SIG-M5 treated with dmso at 0.1 percent for 504 hours (cell line): Measurements from ENCODE around the gene TRIM2.
"Not testable (repeated sequence)": the region's sequence is repeated elsewhere in the genome, so short reads cannot be mapped to it uniquely, and the experiment has no call there.

Experiments
- DNase-seq: peaks from one replicate; lab custom pipeline; 2025; ENCODE audit not compliant: unreplicated experiment; lab: John Stamatoyannopoulos, UW

The TRIM2 gene

GRCh38 chr4:153204247-153204671 is at the start of gene TRIM2:
Gene TRIM2, plus strand, starts transcription at chr4:153204443. Its CDS starts 88 bp downstream, at chr4:153204531.
- DNase-seq: no peak

- no peak for DNase-seq
Measured at GRCh38 chr4:153155686-153156085, 48.6 kb upstream of the TRIM2 start.

- DNase-seq: peak; percentile 87
Measured at GRCh38 chr4:153156263-153156662, 48.0 kb upstream of the TRIM2 start.

DNA sequence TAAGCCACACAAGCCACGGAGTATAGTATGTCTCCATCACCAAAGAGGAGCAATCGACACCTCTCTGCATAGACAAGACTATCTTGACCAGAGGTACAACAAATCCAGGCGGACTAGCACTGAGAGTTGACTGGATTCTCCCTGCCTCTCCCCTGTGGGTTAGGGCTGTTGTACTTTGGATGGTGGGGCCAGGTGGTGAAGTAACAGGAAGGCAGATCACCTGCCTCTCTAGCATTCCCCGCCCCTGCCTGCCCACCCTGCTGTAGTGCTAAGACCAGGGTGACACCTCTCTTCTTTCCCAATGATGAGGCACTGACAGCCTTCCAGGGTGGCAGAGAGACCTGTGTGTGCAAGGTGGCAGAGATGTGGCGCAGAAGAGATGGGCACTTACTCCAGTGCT is 47.5 kb upstream of the TRIM2 start:
- no peak for DNase-seq

DNA sequence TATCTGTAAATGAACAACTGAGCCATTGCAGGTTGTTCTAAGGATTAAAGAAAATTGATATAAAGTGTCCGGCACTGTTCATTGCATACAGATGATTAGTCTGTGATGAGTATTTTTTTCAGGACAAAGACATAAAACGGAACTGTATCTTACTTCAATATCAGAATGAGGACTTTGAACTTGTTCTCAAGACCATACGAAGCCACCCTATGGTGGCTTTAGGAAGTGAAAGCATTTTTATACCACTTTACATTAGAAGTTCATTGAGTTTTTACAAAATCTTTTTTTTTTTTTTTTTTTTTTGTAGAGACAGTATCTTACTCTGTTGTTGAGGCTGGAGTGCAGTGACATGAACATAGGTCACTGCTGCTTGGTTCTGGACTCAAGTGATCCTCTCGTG is 45.2 kb upstream of the TRIM2 start:
- peak; percentile 44 for DNase-seq

DNA sequence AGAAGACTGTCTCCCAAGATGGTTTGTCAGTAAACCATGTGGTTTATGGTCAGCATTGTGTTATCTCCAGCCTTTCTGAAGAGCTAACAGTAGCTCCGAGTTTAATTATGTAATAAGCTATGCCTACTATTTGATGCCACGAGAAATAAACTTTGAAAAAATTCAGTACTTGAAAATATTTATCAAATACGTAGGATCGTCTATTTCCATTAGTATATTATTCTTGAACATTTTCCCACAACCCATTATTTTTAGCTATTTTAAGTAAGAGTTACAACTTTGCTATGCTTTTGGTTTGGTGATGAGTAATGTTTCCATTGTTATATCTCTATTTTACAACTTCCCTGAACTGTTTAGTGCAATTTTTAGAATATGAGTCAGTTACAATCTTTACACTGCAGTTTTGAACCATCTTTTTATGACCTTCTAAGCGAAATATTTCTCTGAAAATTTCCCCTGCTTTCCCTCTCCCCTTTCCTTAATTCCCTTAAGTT is 44.5 kb upstream of the TRIM2 start:
- DNase-seq: peak; percentile 59

DNA sequence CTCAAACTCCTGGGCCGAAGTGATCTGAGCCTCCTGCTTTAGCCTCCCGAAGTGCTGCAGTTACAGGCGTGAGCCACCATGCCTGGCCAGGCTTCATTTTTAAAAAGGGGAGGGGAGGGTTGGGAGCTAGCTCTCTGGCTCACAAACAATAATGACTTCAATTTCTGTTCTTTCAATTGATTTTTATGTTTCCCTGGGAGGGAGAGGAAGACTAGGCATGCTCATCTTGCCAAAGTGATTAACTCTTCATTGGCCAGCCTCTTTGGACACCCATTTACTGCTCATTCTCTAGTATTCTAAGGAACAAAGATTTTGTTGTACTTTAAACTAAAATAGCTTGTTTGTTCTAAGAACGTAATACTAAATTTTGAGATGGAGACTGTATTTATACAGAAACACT is 43.4 kb upstream of the TRIM2 start:
- DNase-seq: no peak

DNA sequence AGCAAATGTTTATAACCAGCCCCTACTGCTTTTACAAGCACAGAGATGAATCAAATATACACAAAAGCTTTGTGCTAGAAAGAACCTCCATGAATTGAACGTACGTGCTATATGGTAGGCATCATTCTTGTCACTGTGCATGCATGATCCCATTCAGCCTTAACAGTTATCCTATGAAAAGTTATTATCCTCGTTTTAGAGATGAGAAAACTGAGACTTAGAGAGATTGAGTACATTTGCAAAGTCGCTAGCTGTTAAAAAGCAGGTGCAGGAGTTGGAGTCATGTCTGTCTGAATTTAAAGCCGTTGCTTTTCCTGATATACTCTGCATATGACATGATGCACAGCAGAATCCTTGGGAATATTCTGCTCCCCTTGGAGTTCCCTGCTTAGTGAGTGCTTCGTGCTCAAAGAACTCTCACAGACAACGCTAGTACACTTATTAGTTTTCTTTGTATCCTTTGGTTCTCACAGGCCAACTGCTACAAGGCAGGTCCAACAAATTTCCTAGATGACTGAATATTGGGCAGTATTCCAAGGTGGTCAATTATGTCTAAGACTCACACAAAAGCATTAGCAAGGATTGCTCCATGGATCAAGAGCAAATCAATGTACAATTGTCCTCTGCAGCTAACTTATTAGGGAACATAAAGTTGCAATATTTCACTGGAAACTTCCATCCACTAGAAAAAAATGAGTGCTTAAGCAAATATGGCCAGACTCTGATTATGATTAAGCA is 42.8 kb upstream of the TRIM2 start:
- DNase-seq: no peak

DNA sequence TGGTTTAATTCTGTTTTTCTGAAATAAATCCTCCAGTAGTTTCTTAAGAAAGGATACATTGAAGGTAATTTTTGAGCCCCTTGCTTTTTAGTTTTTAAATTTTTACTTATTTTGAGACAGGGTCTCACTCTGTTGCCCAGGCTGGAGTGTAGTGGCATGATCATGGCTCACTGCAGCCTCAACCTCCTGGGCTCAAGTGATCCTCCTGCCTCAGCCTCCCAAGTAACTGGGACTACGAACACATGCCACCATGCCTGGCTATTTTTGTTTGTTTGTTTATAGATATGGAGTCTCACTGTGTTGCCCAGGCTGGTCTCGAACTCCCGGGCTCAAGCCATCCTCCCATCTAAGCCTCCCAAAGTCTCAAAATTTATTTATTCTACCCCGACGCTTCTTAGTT is 39.0 kb upstream of the TRIM2 start:
- not testable (repeated sequence) for DNase-seq

GRCh38 chr4:153166716-153167501 is 37.3 kb upstream of the TRIM2 start:
- no peak for DNase-seq

DNA sequence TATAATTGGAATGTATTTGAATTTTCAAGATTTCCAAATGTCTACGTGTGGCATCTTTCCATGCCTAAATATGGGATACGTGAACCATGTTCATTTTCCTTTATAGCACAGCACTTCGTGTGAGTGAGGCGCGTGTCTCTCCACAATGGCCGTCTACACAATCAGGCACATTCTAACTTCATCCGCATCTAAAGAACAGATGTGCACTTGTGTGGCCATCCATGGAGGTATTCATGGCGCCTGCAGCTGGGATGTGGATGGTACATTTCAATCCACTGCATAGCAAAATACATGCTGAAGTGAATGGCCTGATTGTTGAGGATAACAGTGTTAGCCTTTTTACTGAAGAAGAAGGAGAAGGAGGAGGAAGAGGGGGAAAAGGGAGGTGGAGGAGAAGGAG is 34.5 kb upstream of the TRIM2 start:
- no peak for DNase-seq

GRCh38 chr4:153170407-153170806 is 33.8 kb upstream of the TRIM2 start:
- DNase-seq: no peak

DNA sequence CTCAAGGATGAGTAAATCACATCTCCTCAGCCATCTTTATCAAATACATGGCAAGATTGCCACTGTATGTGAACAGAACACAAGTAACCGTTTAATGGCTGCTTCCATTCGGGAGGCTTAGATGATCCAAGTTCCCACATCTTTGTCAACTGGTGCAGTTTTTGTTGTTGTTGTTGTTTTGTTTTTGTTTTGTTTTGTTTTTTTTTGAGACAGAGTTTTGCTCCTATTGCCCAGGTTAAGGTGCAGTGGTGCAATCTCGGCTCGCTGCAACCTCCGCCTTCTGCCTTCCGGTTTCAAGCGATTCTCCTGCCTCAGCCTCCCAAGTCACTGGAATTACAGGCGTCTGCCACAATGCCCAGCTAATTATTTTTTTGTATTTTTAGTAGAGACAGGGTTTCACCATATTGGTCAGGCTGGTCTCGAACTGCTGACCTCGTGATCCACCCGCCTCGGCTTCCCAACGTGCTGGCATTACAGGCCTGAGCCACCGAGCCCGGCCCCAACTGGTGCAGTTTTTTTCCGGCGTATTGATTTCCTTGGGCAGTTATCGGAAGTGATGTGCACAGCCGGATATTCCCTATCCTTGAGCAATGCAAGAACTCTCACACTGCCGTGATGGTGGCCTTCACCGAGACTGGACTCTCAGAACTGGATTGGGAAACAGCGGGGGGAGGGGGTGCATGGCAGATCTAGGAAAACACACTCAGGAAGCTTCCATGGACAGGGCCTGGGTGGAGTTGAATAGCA is 29.2 kb upstream of the TRIM2 start:
- no peak for DNase-seq

DNA sequence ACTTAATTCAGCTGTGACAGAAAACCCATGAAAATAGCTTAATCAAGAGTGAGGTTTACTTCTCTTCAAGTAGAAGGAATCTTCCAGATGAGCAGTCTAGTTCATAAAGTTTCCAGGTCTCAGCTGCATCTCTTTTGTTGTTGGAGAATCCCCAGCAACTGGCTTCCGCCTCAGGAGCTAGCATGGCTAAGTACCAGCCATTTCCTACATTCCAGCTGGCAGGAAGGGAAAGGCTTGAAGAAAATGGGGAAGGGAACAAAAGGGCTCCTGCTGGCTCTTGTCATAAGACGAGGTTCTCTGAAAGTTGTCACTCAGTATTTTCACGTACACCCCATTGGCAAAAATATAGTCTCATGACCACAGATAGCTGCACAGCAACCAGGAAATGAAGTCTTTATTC is 27.3 kb upstream of the TRIM2 start:
- DNase-seq: no peak

DNA sequence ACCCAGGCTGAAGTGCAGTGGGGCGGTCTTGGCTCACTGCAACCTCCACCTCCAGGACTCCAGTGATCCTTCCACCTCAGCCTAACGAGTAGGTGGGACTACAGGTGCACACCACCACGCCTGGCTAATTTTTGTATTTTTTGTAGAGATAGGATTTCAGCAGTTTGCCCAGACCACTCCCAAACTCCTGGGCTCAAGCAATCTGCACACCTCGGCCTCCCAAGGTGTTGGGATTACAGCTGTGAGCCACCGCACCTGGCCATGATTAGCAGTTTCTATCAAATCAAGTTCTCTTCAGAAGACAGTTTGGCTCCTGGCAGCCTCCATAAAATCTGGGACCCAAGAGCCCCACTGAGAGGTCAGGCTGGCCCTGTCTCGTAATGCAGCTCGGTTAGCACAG is 26.4 kb upstream of the TRIM2 start:
- no peak for DNase-seq

DNA sequence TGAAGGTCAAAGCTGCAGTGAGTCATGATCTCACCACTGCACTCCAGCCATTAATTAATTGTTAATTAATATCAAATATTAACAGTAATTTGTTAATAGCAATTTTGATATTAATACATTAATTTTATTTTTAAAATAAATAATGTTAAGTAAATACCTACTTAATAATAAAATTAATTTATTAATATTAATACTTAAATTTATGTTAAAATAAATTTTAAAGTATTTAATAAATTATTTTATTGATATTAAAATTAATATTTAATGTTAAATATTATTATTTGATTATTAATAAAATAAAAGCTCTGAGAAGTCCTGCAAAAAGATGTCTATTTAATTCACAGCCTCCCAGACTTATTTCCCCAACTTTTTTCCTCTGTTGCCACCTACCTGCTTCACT is 25.1 kb upstream of the TRIM2 start:
- DNase-seq: no peak

DNA sequence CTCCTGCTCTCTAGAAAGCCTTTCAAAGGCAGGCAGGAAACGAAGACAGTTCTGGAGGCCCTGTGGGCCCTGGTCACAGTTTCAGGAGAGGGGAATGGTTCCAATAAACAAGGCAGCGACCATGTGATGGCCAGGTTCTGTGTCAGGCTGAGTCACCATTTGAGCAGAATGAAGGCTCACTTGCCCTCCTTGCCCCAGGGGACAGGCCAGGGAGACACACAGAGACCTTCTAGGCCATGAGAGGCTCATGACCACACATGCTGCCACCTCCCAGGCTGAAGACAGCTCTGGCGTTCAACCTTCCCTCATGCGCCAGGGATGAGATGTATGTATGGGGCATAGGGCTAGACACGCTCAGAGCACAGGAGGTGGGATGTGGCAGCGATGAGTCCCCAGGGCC is 22.9 kb upstream of the TRIM2 start:
- no peak for DNase-seq

GRCh38 chr4:153181700-153182099 is 22.5 kb upstream of the TRIM2 start:
- no peak for DNase-seq

DNA sequence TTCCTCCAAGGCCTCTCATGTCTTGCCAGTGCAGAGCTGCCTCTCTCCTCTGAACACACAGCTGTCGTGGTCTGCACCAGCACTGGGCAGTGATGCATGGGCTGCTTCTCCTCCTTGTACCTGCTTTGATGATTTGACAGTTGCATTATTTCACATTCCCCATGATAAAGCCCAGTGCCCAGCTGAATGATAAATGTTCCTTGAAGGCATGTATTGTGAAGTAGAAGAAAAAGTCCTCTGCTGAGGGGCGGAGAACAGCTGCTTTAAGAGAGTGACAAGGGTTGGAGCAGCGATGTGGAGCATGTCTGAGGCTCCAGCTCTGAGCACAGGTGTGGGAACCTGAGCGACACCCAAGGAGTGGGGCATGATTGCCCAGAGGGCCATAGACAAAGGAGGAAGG is 21.1 kb upstream of the TRIM2 start:
- no peak for DNase-seq

DNA sequence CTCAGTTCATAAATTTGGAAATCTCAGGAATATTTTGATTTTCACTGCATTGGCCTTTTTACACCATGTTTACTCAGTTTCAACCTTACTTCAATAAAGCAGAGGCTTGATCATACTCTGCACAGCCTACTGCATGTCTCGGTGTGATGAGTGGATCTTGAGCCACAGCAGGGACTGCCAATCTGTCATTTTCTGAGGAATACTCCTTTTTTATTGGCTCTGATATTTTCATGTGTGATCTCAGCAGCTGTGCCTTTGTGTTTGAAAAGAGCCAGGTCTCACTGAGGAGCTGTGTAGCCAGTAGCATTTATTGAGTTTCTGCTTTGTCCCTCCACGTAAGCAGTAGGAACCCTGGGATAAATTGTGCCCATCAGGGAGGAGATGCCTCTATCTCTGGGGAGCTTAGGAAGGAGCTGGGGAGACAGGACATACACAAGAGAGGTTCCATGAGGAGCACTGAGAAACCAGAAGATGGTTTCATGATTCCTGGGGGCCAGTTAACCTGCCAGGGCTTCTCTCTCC is 18.9 kb upstream of the TRIM2 start:
- no peak for DNase-seq

GRCh38 chr4:153186046-153186728 is 18.1 kb upstream of the TRIM2 start:
- no peak for DNase-seq
